Mucosa of stomach (tissue), 1 donor: ENCODE data around the gene APOB.

Experiments used
- H3K27me3 ChIP-seq: one replicate; pipeline ENCODE4 v1.7.0; 2013; ENCODE audit warnings: mild to moderate bottlenecking, low read length; ENCODE audit not compliant: control insufficient read depth, insufficient read depth
- H3K36me3 ChIP-seq: one replicate; pipeline ENCODE4 v1.7.0; 2013; ENCODE audit warnings: low read length; ENCODE audit not compliant: control insufficient read depth, insufficient read depth
- H3K4me1 ChIP-seq: one replicate; pipeline ENCODE4 v1.7.0; 2013; ENCODE audit warnings: mild to moderate bottlenecking, low read length; ENCODE audit not compliant: control insufficient read depth, insufficient read depth
- H3K4me3 ChIP-seq: one replicate; pipeline ENCODE4 v1.7.0; 2013; ENCODE audit warnings: low read length
- H3K9ac ChIP-seq: one replicate; pipeline ENCODE4 v1.7.0; 2013; ENCODE audit warnings: mild to moderate bottlenecking, low read length, moderate library complexity
- H3K9me3 ChIP-seq: one replicate; pipeline ENCODE4 v1.7.0; 2013; ENCODE audit warnings: mild to moderate bottlenecking, low read length, moderate library complexity; ENCODE audit not compliant: control insufficient read depth
- donor health status: Pancreatic carcinoma.

Gene APOB

GRCh38 chr2:21001225-21001946 is 42.5 kb downstream of the APOB start:
- no peaks in the 10 kb centered on the region for H3K9me3 ChIP-seq
- H3K4me3 ChIP-seq, result no peak overlapping the region
- H3K27me3 ChIP-seq, result no peaks in the 10 kb centered on the region
- no peak overlapping the region for H3K9ac ChIP-seq
- no peaks in the 10 kb centered on the region for H3K4me1 ChIP-seq
- no peaks in the 10 kb centered on the region for H3K36me3 ChIP-seq

DNA sequence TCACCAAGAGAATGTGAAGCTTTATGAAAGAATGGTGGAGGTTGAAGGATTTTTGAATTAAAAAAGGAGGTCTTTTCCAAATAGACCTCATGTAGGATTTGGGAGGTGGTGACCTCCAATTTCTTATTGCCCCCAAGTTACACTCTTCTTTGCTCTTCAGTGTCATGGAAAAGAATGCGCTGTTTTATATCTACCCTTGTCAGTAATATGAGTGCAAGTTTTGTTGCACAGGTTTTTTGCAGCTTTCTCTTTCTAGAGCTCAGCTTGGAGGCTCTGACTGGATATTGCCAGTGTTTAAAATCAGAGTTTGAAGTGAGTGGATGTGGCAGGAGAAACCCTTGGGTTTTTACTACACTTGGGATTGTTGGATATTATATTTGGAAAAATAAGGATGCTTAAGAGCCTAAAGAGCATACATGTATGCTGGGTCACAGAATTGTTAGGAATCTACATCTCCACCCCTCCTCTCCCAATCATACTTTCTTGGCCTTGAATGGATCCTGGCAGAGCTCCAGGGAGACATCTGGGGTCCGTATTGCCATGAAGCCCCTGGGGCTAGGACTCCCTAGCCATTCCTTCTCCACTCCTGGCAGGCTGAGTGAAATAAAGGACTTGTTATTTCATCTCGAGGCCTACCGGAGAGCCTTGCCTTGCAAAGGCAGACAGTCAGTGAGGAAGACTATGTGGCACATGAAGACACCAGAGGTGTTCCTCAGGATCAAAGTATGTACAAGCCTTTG is 43.8 kb downstream of the APOB start:
- Histone ChIP-seq H3K27me3 (peaks cover 4% of the 10 kb centered on the region), H3K4me1 (no peaks in the 10 kb centered on the region), H3K9me3 (no peaks in the 10 kb centered on the region), H3K4me3 (no peak overlapping the region), H3K9ac (no peak overlapping the region), H3K36me3 (no peaks in the 10 kb centered on the region)

- Histone ChIP-seq H3K9me3 (no peaks in the 10 kb centered on the region), H3K27me3 (peaks cover 4% of the 10 kb centered on the region), H3K4me1 (no peaks in the 10 kb centered on the region), H3K9ac (no peak overlapping the region), H3K36me3 (no peaks in the 10 kb centered on the region), H3K4me3 (no peak overlapping the region)
Measured at GRCh38 chr2:20998972-20999905, 44.6 kb downstream of the APOB start.

- Histone ChIP-seq H3K9ac (no peak overlapping the region), H3K4me1 (no peaks in the 10 kb centered on the region)
Measured at GRCh38 chr2:20997953-20998722, 45.7 kb downstream of the APOB start.

GRCh38 chr2:20994130-20994529 is 49.7 kb downstream of the APOB start:
- H3K4me3 ChIP-seq, result no peak overlapping the region
- H3K9ac ChIP-seq, result no peak overlapping the region
- H3K27me3 ChIP-seq, result peaks cover 4% of the 10 kb centered on the region
- no peaks in the 10 kb centered on the region for H3K4me1 ChIP-seq
- H3K36me3 ChIP-seq, result no peaks in the 10 kb centered on the region
- no peaks in the 10 kb centered on the region for H3K9me3 ChIP-seq

More at GRCh38 chr2:20997953-20998722, 45.7 kb downstream of the APOB start:
- Histone ChIP-seq H3K9me3 (no peaks in the 10 kb centered on the region), H3K27me3 (peaks cover 4% of the 10 kb centered on the region), H3K4me3 (no peak overlapping the region), H3K36me3 (no peaks in the 10 kb centered on the region)

- Histone ChIP-seq H3K4me3 (no peak overlapping the region), H3K9me3 (no peaks in the 10 kb centered on the region), H3K27me3 (peaks cover 4% of the 10 kb centered on the region), H3K4me1 (no peaks in the 10 kb centered on the region), H3K9ac (no peak overlapping the region), H3K36me3 (no peaks in the 10 kb centered on the region)
Measured at GRCh38 chr2:20992201-20992711, 51.6 kb downstream of the APOB start.

- no peak overlapping the region for H3K4me3 ChIP-seq
- no peaks in the 10 kb centered on the region for H3K4me1 ChIP-seq
- H3K27me3 ChIP-seq, result no peaks in the 10 kb centered on the region
- no peak overlapping the region for H3K9ac ChIP-seq
- no peaks in the 10 kb centered on the region for H3K9me3 ChIP-seq
- H3K36me3 ChIP-seq, result no peaks in the 10 kb centered on the region
Measured at GRCh38 chr2:20990442-20991430, 53.1 kb downstream of the APOB start.

DNA sequence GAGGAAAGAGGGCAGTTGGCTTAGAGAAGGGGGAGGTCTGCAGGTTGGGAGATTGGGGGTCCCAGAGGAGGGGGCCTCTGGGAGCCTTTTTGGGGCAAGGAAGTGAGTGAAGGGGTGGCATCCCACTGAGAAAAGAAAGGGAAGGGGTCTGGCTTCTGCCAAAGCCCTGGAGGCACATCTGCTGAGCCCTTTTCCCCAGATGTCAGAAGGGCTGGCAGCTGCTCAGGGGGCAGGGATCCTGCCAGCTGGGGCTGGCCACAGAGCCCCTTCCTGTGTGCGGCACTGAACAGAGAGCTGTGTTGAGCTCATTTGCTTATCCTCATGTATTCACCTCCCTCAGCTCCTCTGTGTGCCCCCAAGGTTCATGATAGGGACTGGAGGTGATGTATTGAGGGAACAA is 54.5 kb downstream of the APOB start:
- Histone ChIP-seq H3K4me1 (no peaks in the 10 kb centered on the region), H3K27me3 (no peaks in the 10 kb centered on the region), H3K9ac (no peak overlapping the region), H3K4me3 (no peak overlapping the region), H3K36me3 (no peaks in the 10 kb centered on the region), H3K9me3 (no peaks in the 10 kb centered on the region)

- H3K4me1 ChIP-seq, result no peaks in the 10 kb centered on the region
- no peaks in the 10 kb centered on the region for H3K9me3 ChIP-seq
- no peaks in the 10 kb centered on the region for H3K36me3 ChIP-seq
- H3K4me3 ChIP-seq, result no peak overlapping the region
- H3K9ac ChIP-seq, result no peak overlapping the region
- no peaks in the 10 kb centered on the region for H3K27me3 ChIP-seq
Measured at GRCh38 chr2:20988905-20989304, 55.0 kb downstream of the APOB start.

GRCh38 chr2:20986024-20986939 is 57.6 kb downstream of the APOB start:
- Histone ChIP-seq H3K9ac (no peak overlapping the region), H3K27me3 (no peaks in the 10 kb centered on the region), H3K4me3 (no peak overlapping the region), H3K36me3 (no peaks in the 10 kb centered on the region), H3K9me3 (no peaks in the 10 kb centered on the region), H3K4me1 (no peaks in the 10 kb centered on the region)
